ENCODE results near the gene CCNL1. TPM values are rescaled to one million over a fixed set of nuclear protein-coding genes. Genes with fewer than 3 reads are reported as not detected.

The CCNL1 gene
- total RNA-seq, 1 experiment from 2014 or later, result 114 TPM

- intact Hi-C loops (cut with micrococcal nuclease; ENCODE audit: unreplicated experiment), result no loop called here
- no peak overlapping the region for H3K4me3 Mint-ChIP-seq (ENCODE audit: unreplicated experiment)
- H3K27me3 Mint-ChIP-seq (ENCODE audit: insufficient read depth, unreplicated experiment), result no peaks in the 10 kb centered on the region
- Histone ChIP-seq H3K4me3 (ENCODE audit: low read depth, low read length) (no peak overlapping the region), H3K4me1 (no peaks in the 10 kb centered on the region; the same call in 1 of the 2 replicates), H3K9me3 (no peaks in the 10 kb centered on the region), H3K36me3 (ENCODE audit: control insufficient read depth, insufficient read depth, low read length) (no peaks in the 10 kb centered on the region), H3K27me3 (replicated peaks; ENCODE audit: control insufficient read depth, insufficient read depth, low read length) (no peaks in the 10 kb centered on the region)
- TF ChIP-seq, protein P1, sequence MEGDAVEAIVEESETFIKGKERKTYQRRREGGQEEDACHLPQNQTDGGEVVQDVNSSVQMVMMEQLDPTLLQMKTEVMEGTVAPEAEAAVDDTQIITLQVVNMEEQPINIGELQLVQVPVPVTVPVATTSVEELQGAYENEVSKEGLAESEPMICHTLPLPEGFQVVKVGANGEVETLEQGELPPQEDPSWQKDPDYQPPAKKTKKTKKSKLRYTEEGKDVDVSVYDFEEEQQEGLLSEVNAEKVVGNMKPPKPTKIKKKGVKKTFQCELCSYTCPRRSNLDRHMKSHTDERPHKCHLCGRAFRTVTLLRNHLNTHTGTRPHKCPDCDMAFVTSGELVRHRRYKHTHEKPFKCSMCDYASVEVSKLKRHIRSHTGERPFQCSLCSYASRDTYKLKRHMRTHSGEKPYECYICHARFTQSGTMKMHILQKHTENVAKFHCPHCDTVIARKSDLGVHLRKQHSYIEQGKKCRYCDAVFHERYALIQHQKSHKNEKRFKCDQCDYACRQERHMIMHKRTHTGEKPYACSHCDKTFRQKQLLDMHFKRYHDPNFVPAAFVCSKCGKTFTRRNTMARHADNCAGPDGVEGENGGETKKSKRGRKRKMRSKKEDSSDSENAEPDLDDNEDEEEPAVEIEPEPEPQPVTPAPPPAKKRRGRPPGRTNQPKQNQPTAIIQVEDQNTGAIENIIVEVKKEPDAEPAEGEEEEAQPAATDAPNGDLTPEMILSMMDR (IDR thresholded peaks at IDR 0.05; ENCODE audit: insufficient read depth in 1 of 2, low read depth in 1 of 2, low read length in 1 of 2, severe bottlenecking in 1 of 2, unreplicated experiment in 1 of 2), result no peak
- H3K9me3 Mint-ChIP-seq (ENCODE audit: unreplicated experiment), result no peaks in the 10 kb centered on the region
- no peak for DNase-seq
- H3K4me1 Mint-ChIP-seq (ENCODE audit: low read depth, unreplicated experiment), result peaks cover 7% of the 10 kb centered on the region
- peaks cover 16% of the 10 kb centered on the region for H3K36me3 Mint-ChIP-seq (ENCODE audit: insufficient read depth, unreplicated experiment)
- POLR2A ChIA-PET, result interaction anchor here (0.6 to 3.8 kb wide), 2 partner anchors 12 to 17 kb away, joined by 4 to 153 read pairs; partner anchors contain the start of gene CCNL1
- no TSS peak for BruUV-seq (replicated peaks)
- CTCF ChIA-PET, result no interaction called here
- H3K27ac Mint-ChIP-seq (ENCODE audit: unreplicated experiment), result no peak overlapping the region
Observed at GRCh38 chr3:157176934-157177333, 17.0 kb upstream of the CCNL1 start.

DNA sequence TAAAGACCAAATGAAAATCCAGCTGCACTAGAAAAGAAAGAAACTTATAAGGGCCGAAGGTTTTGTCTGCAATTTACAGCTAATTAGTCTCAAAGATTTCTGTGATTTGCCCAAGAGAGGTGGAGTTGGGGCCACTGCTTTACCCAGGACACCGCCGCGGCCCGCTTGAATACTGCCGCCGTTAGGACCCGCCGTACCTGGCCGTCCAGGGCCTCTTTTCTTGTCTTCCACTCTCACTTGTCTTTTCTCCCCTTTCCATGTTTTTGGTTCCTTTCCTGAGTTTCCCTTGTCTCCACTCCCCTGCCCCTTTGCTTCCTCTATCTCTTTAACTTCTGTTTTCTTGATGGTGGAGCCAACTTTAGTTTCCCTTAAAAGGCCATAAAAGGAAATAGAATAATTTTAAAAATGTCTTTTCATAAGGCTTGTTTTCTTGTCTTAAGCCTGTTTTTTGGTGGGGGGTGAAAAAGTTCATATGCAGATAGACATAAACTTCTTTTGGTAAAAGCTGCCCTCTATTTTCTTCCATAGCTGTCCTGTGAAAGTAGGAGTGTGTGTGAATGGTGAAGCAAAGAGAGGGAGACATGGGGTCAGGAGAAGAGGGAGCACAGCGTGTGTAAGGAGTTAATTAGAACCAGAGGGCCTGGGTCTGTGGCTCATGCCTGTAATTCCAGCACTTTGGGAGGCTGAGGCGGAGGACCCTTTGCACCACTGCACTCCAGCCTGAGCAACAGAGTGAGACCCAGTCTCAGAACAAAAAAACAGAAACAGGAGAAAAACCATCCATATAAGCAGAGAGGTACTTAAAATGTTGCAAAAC, 16.0 kb upstream of the CCNL1 start:
- no peaks in the 10 kb centered on the region for H3K9me3 Mint-ChIP-seq (ENCODE audit: unreplicated experiment)
- intact Hi-C loops (cut with micrococcal nuclease; ENCODE audit: unreplicated experiment), result loop anchor here (1.0 kb wide), 2 partner anchors 16 to 25 kb away; partner anchors contain the start of gene CCNL1
- peaks cover 16% of the 10 kb centered on the region for H3K36me3 Mint-ChIP-seq (ENCODE audit: insufficient read depth, unreplicated experiment)
- TF ChIP-seq, protein P1 (IDR thresholded peaks at IDR 0.05; ENCODE audit: insufficient read depth in 1 of 2, low read depth in 1 of 2, low read length in 1 of 2, severe bottlenecking in 1 of 2, unreplicated experiment in 1 of 2), result no peak
- no peaks in the 10 kb centered on the region for H3K27me3 ChIP-seq (replicated peaks; ENCODE audit: control insufficient read depth, insufficient read depth, low read length)
- no peaks in the 10 kb centered on the region for H3K27me3 Mint-ChIP-seq (ENCODE audit: insufficient read depth, unreplicated experiment)
- peak overlapping the region; percentile 80 for H3K4me3 Mint-ChIP-seq (ENCODE audit: unreplicated experiment)
- peak overlapping the region; percentile 87 for H3K27ac Mint-ChIP-seq (ENCODE audit: unreplicated experiment)
- H3K4me1 Mint-ChIP-seq (ENCODE audit: low read depth, unreplicated experiment), result peaks cover 7% of the 10 kb centered on the region
- no peaks in the 10 kb centered on the region for H3K9me3 ChIP-seq
- ChIA-PET CTCF (interaction anchor here (0.7 to 2.4 kb wide), 3 partner anchors 15 to 26 kb away, joined by 3 to 12 read pairs (median 11); partner anchors contain the start of gene CCNL1), POLR2A (interaction anchor here (0.6 to 3.8 kb wide), 5 partner anchors 13 to 87 kb away, joined by 3 to 153 read pairs (median 9); partner anchors contain the start of gene CCNL1)
- no TSS peak for BruUV-seq (replicated peaks)
- peak in 1 of 2 experiments; percentile 29 for DNase-seq
- H3K36me3 ChIP-seq (ENCODE audit: control insufficient read depth, insufficient read depth, low read length), result no peaks in the 10 kb centered on the region
- no peaks in the 10 kb centered on the region; the same call in 1 of the 2 replicates for H3K4me1 ChIP-seq
- H3K4me3 ChIP-seq (ENCODE audit: low read depth, low read length), result peak overlapping the region; percentile 72

DNA sequence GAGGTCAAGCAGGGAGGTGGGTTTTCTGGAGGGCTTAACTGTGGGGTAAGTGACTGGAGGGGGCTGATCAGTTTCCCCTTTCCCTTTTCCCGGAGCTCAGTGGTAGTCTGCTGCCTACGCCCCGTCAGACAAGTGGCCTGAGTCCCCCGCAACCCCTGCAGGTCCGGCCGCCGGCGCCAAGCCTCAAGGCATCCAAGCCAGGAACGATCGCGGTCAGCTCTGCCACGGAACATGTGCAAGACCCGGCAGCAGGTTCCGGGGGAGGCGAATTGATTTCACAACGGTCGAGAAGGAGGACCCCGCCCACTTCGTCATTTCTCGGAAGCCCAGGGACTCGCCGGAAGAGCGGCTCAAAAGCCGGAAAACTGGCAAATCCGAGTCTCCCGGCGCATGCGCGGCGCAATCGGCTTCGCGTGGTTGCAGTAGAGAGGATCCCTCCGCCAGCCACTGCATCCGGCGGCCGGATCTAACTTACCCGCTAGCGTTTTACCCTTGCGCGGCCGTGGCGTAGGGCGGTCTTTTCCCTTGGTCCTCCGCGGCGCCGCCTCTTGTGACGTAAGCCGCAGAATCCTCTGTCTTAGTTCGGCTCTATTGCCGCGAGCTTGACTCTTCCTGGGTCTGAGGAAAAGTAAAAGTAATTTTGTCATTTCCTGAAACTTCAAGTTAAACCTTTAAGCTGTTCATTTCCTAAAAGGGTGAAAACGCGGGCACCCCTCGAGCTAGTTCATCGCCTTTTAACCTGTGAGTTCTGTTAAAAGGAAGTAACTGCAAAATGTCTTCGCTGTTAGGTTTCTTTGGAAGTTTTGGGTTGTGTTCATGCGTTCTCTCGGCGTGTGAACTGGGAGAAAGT, 14.9 kb upstream of the CCNL1 start:
- no peaks in the 10 kb centered on the region for H3K36me3 ChIP-seq (ENCODE audit: control insufficient read depth, insufficient read depth, low read length)
- POLR2A ChIA-PET, result interaction anchor here (0.6 to 3.8 kb wide), 7 partner anchors 12 to 620 kb away, joined by 3 to 153 read pairs (median 3); partner anchors contain the start of genes CCNL1 and SSR3
- DNase-seq, result peak; percentile 97 to 99
- H3K4me3 ChIP-seq (ENCODE audit: low read depth, low read length), result peak overlapping the region; percentile 72
- H3K27me3 Mint-ChIP-seq (ENCODE audit: insufficient read depth, unreplicated experiment), result no peaks in the 10 kb centered on the region
- no peaks in the 10 kb centered on the region; the same call in 1 of the 2 replicates for H3K4me1 ChIP-seq
- H3K27me3 ChIP-seq (replicated peaks; ENCODE audit: control insufficient read depth, insufficient read depth, low read length), result no peaks in the 10 kb centered on the region
- H3K4me3 Mint-ChIP-seq (ENCODE audit: unreplicated experiment), result peak overlapping the region; percentile 80
- H3K27ac Mint-ChIP-seq (ENCODE audit: unreplicated experiment), result peak overlapping the region; percentile 87
- no peaks in the 10 kb centered on the region for H3K9me3 ChIP-seq
- peaks cover 16% of the 10 kb centered on the region for H3K36me3 Mint-ChIP-seq (ENCODE audit: insufficient read depth, unreplicated experiment)
- H3K4me1 Mint-ChIP-seq (ENCODE audit: low read depth, unreplicated experiment), result peaks cover 7% of the 10 kb centered on the region
- TF ChIP-seq, protein P1 (IDR thresholded peaks at IDR 0.05; ENCODE audit: insufficient read depth in 1 of 2, low read depth in 1 of 2, low read length in 1 of 2, severe bottlenecking in 1 of 2, unreplicated experiment in 1 of 2), result no peak
- no TSS peak for BruUV-seq (replicated peaks)
- no peaks in the 10 kb centered on the region for H3K9me3 Mint-ChIP-seq (ENCODE audit: unreplicated experiment)
- intact Hi-C loops (cut with micrococcal nuclease; ENCODE audit: unreplicated experiment), result loop anchor here (1.0 kb wide), 2 partner anchors 15 to 26 kb away; partner anchors contain the start of gene CCNL1
- CTCF ChIA-PET, result interaction anchor here (0.6 to 2.4 kb wide), 3 partner anchors 14 to 193 kb away, joined by 3 to 12 read pairs (median 11); partner anchors contain the start of gene CCNL1

All from Caco-2 (cell line).